Cardiac septum (tissue), 1 donor: ENCODE results near the gene HNF4A. TPM values are rescaled to one million over a fixed set of nuclear protein-coding genes. Genes with fewer than 3 reads are reported as not detected.
"Not testable (repeated sequence)": the region's sequence is repeated elsewhere in the genome, so short reads cannot be mapped to it uniquely, and the experiment has no call there.

Experiments used
- DNase-seq: peaks from one replicate; pipeline ENCODE4 v3.0.0-alpha.2; 2020; ENCODE audit warnings: low spot score
- intact Hi-C: fragments of 100-400 bp; cut with DNase I; formaldehyde crosslinking; loops from one replicate; pipeline ENCODE4 v1.14.0; 2022
- total RNA-seq: library from RNA; stranded (reverse); fragmentation: NEBNext Ultra II Directional; extraction: Animal tissue kit (Norgen Biotek cat#: 25700); gene quantifications from one replicate; pipeline ENCODE4 v1.2.1, GENCODE V29; 2021
- donor health status: DM: no; HTN: no; CAD: no.

The HNF4A gene
- total RNA-seq, 1 donor from 2014 or later, result not detected

- DNase-seq, result no peak
- intact Hi-C loops, result no loop called here
Measured at GRCh38 chr20:44343162-44343675, 12.3 kb upstream of the HNF4A start.

DNA sequence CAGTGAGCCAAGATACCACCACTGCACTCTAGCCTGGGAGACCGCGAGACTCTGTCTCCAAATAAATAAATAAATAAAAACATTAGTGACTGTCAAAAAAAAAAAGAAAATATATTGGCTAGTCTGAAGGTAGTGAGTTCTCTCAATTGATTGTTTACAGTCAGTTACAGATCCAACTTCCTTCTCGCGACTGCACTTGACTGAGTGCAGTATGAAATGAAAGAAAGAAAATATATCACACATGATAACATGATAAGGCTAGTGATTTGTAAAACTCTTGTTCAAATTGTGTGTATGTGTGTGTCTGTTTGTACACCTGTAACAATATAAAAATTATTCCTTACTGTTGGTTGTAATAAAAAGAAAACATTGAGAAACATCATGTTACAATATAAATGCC is 10.8 kb upstream of the HNF4A start:
- intact Hi-C loops, result no loop called here
- no peak for DNase-seq

- no peak for DNase-seq
- intact Hi-C loops, result no loop called here
Measured at GRCh38 chr20:44345147-44345546, 10.4 kb upstream of the HNF4A start.

DNA sequence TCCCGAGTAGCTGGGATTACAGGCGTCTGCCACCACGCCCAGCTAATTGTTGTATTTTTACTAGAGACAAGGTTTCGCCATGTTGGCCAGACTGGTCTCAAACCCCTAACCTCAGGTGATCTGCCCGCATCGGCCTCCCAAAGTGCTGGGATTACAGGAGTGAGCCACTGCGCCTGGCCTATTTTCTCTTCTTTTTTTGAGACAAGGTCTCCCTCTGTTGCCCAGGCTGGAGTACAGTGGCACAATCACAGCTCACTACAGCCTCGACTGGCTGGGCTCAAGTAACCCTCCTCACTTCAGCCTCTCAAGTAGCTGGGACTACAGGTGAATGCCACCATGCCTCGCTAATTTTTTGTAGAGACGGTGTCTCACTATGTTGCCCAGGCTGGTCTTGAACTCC is 9.6 kb upstream of the HNF4A start:
- intact Hi-C loops, DNase-seq: not testable (repeated sequence)

- intact Hi-C loops, result no loop called here
- no peak for DNase-seq
Measured at GRCh38 chr20:44348168-44348659, 7.3 kb upstream of the HNF4A start.

DNA sequence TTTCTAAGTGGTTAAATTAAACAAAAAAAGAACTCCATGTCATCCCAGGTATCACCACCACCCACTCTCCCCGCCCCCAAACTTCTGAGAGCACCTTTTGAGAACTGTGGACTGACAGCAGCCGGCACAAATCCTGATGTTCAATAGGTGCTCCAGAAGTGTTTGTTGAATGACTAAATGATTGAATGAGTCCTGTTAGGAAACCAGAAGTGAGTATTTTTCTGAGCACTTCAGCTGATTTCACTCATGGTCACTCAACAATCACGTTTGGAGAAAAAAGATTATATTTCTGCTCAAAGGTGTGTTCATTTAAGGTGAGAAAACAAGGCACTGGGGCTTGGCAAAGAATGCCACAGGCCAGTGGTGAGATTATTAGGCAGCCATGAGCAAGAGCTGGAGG is 6.2 kb upstream of the HNF4A start:
- intact Hi-C loops, result no loop called here
- DNase-seq, result no peak

DNA sequence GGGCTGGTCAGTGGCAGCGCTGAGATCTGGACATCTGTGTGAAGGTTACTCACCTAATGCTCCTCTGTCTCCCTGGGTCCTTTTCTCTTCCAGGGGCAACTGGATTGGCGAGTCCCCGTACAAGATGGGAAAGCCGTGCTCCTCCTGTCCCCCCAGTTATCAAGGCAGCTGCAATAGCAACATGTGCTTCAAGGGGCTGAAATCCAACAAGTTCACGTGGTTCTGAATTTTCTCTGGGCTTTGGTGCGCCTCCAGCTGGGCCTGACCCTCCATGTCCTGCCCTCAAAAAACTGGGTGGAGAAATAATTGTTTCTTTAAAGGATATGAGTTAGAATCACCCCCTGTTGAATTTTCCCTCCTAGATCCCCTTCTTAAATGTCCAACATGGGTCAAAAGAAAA is 4.9 kb upstream of the HNF4A start:
- DNase-seq, result no peak
- intact Hi-C loops, result no loop called here

GRCh38 chr20:44354979-44355497 is 461 bp upstream of the HNF4A start:
- no peak for DNase-seq
- intact Hi-C loops, result no loop called here

- no peak for DNase-seq
- intact Hi-C loops, result no loop called here
Measured at GRCh38 chr20:44356353-44356723, 839 bp downstream of the HNF4A start.

GRCh38 chr20:44357020-44357419 is 1.5 kb downstream of the HNF4A start:
- DNase-seq, result no peak
- intact Hi-C loops, result no loop called here

GRCh38 chr20:44357555-44358125 is 2.1 kb downstream of the HNF4A start:
- DNase-seq, result no peak
- intact Hi-C loops, result no loop called here

GRCh38 chr20:44358776-44359175 is 3.3 kb downstream of the HNF4A start:
- no peak for DNase-seq
- intact Hi-C loops, result no loop called here

DNA sequence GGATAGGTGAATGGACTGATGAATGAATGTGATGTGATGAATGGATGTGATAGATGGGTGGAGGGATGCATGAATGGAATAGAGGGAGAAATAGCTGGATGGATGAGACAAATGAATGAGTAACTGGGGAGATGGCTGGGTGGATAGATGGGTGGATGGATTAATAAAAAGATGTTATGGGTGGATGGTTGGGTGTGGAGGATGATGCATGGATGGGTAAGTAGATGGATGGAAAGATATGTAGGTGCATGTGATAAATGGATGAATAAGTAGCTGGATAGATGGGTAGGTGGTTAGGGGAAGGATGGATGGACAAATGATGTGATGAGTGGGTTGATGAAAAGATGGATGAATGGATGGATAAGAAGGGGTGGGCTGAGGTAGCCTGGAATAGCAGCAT is 4.7 kb downstream of the HNF4A start:
- DNase-seq, result no peak
- intact Hi-C loops, result no loop called here

- no peak for DNase-seq
- intact Hi-C loops, result no loop called here
Measured at GRCh38 chr20:44361021-44361420, 5.5 kb downstream of the HNF4A start.

DNA sequence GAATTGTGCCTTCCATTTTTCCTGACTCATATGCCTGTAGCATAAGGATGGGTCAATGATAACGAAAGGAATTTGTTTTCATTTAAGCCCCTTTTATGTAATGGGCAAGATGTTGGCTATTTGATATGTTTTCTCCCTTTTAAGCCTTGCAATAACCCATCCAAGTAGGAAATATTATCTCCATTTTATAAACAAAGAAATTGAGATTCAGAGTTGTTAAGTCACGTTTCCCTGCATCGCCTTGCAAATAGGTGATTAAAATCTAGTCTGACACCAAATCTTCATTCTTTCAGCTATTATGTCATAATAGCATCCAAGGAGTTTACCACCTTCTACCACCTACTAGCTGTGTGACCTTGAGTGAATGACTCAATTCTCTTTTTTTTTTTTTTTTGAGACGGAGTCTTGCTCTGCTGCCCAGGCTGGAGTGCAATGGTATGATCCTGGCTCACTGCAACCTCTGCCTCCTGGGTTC is 7.0 kb downstream of the HNF4A start:
- intact Hi-C loops, result no loop called here
- no peak for DNase-seq

DNA sequence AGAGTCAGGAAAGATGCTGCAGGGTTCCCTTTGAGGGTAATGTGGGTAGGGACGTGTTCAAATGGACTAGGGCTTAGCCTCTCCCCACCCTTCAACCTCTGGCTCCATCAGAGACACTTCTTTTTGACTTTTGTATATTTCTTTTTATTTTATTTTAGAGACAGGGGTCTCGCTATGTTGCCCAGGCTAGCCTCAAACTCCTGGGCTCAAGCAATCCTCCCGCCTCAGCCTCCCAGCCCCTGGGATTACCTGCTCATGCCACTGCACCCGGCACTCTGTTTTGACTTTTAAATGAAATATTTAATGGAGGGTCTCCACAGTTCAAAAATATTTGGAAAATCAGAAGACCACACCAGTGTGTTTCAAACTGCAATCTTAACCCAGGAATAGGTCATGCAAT is 8.6 kb downstream of the HNF4A start:
- no peak for DNase-seq
- intact Hi-C loops, result no loop called here

- DNase-seq, result no peak
- intact Hi-C loops, result no loop called here
Measured at GRCh38 chr20:44364780-44365179, 9.3 kb downstream of the HNF4A start.

GRCh38 chr20:44367746-44368145 is 12.2 kb downstream of the HNF4A start:
- no peak for DNase-seq
- intact Hi-C loops, result no loop called here

DNA sequence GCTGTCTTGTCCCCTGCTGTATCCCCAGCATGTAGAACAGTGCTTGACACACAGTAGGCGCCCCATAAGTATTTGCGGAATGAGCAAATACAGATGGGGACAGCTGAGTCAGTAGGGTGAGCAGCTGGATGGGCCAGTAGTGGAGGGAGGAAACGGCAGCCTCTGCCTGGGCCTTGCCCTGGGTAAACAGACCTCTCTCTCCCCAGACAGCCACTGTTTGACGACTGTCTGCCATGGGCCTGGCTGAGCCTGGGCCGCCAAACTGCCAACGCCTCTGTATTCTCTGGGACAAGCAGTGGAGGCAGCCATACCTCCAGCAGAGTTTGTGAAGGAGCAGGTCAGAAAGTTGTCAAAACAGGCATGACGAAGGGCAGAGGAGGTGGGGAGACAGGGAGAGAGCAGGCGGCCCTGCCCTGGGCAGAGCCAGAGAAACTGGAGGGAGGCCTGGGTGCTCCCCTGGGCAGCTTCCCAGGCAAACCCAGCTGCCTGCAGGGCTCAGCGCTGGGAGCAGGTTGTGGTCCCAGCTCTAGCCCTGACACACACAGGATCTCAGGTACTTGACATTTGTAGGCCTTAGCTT is 15.2 kb downstream of the HNF4A start:
- intact Hi-C loops, result no loop called here

DNA sequence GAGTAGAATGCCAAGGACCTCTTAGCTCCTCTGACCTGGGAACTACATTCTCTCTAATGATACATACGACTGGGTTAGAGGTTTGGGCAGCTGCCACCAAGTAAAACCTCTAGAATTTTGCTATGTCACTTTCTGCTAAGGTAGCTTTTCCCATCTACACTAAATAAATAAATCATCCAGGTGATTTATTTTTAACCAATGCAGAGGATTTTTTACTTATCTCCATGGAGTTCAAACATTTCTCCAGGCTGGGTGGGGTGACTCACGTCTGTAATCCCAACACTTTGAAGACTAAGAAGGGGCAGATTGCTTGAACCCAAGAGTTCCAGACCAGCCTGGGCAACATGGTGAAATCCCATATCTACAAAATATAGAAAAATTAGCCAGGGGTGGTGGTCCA is 27.1 kb downstream of the HNF4A start:
- DNase-seq, result no peak
- intact Hi-C loops, result loop anchor here (10.0 kb wide), 1 partner anchor 352 kb away; no protein-coding TSS in a partner anchor

More for the DNA sequence above, 15.2 kb downstream of the HNF4A start:
- no peak for DNase-seq

- DNase-seq, result peak; percentile 87
- intact Hi-C loops, result loop anchor here (5.0 to 10.0 kb wide), 2 partner anchors 298 to 350 kb away; no protein-coding TSS in a partner anchor
Measured at GRCh38 chr20:44384423-44385027, 29.0 kb downstream of the HNF4A start.
